HPDE6-E6E7 (cell line): Measurements from ENCODE around the gene GDF2.

ENCODE experiments used
- DNase-seq: peaks from one replicate; pipeline ENCODE4 v3.0.0; 2011; ENCODE audit warnings: missing footprints; ENCODE audit errors: extremely low spot score

GDF2 gene

DNA sequence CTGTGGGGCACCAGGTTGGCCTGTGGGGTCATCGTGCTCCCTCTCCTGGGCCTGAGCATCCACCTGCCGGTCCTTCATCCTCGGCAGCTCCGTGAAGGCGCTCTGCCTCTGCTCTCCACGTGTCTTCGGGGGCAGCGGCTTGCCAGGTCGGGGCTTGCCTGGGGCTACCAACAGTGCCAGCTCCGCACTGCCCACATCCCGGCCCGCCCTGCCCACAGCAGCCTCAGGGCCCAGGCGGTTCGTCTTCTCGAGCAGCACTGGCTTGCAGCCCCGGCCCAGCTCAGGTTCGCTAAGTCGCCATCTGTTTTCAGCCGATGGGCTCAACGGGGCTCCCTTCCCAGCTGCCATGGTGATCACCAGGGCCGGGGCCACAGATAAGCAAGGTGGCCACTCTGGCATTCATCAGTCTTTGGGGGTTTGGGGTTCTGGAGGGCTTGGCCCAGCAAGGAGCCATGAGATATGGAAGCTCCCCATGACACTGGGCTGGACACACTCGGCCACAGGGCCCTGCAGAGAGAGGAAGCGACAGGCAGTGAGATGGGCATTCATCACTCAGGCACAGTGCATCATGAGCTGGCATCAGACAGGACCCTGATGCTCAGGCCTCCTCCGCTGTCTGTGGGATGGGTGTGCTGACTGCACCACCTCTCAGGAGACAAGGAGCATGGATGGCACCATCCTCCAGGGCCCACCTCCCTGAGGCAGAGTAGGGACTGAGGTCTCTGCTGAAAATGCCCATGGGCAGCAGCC is 46.4 kb downstream of the GDF2 start:
- no peak for DNase-seq

DNA sequence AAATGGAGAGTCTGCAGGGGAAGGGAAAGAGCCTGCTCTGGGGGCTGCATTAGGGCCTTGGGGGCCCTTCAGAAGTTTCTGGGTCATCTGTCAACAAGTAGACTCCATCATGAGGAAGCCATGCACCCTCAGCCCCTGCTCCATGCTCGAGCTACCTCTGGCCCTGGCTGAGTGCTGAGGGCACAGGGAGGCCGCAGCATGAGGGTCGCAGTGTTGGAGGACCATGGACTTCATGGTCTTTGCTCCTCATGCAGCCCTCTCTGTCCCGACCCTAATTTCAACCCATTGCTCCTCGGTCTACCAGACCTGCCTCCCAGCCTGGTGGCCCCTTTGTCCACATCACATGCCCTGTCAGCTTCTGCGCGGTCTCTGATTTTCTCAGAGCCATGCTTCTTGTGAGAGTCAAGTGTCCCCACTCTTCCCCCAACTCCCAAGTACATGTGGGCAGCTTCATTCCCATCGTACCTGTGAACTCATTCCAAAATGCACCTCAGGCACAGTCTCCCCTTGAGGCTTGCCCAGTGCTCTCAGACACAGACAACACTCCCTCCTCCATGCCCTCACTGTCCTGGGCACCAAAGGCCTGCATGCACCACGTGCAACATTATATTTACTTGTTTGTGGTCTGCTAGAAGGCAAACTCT is 47.1 kb downstream of the GDF2 start:
- no peak for DNase-seq

DNA sequence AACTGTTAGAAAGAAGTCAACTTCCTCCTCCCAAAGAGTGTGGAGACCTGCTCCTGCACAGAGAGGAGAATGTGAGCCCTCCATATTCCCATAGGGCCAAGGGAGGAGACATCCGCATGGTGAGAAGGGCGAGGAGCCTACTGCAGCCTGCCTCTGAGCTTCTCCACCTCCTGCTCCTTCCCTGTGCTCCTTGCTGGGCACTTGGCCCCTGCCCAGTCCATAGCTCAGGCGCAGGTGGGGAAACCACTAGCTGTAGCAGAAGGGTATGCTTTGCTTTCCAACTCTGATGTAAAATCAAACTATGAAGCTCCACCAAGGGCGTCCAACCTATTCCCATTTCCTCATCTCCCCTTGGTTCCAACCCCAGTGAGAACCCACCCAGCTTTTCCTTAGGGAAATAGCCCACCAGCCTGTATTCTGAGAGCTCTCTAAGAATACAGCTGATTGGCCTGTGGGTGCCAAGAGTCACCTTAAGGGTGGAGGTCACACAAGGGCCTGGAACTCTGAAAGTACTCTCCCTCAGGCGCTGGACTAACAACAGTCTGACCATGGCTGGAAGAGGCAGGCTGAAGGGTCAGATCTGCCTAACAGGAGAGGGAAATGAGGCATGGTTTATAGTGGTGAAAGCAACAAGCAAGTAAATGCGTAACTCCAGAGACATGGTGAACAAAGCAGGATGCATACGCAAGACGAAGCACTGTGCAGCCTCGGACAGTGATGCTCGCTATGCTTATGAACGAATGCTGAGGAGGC is 47.9 kb downstream of the GDF2 start:
- DNase-seq = no peak

DNA sequence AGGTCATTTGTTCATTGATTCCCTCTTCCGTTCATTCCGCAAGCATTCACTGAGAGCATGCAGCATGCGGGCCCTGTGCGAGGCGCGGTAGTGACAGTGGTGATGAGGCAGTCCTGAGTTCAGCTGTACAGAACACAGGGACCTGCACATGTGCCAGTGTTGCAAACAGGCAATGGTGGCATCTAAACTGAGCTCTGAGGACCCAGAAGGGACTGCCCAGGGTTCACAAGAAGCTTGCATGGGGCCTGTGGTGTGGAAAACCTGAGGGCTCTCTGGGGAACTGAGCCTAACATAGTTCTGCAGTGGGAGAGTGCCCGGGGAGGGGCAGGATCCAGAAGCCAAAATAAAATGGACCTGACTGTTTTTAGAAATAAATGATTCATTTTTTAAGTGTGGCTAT is 48.6 kb downstream of the GDF2 start:
- no peak for DNase-seq

DNA sequence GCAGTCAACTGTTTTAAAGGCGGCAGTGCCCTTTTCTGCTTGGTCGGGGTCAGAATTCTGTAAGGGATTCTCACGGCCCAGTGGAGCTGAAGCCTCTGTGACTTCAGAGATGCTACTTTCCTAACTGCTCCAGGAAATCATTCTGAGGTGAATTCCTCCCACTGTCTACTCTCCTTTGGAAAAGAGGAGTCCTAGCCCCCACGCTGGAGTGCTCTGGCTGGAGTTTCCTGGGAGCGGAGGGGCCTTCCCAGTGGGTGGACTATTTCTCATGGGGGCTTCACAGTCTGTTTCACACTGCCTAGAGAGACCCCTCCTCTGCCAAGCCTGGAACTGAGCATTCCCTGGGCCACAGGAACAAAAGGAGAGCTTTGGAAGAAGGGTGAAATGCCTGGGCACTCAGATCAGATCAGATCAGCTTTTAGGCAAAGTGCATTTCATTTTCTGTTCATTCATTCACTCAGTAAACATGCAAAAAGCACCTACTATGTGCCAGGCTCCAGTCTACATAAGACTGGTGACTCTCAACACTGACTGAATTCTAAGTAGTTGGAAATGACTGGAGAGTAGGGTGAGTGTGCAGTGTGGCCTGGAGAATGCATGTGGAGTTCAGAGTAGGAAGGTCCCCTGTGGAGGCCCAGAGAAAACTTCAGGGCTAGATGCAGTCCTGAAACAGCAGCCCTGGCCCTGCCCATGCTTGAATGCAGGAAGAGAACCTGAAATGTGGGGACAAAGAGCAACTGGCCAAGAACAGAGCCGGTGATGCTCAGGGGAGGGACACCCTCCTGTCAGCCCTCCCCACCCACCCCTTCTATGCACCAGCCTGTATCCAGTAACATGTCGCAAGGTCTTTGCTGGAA is 49.6 kb downstream of the GDF2 start:
- no peak for DNase-seq

DNA sequence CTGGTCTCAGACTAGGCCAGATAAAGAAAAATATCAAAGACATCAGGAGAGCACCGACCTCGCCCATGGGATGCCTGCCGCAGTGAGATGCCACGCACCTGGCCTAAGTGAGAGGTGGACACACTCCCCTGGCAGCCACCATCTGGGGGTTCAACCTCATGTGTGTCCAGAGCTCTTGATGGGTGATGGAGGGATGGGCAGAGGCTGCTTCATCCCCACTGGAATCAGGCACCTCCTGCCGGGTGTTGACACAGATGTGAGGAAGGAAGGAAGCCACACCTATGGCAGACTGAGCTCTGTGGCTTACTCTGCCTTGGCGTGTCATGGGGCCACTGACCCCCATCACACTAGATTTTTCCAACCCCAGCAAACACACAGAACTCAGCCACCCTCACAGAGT is 50.5 kb downstream of the GDF2 start:
- no peak for DNase-seq

DNA sequence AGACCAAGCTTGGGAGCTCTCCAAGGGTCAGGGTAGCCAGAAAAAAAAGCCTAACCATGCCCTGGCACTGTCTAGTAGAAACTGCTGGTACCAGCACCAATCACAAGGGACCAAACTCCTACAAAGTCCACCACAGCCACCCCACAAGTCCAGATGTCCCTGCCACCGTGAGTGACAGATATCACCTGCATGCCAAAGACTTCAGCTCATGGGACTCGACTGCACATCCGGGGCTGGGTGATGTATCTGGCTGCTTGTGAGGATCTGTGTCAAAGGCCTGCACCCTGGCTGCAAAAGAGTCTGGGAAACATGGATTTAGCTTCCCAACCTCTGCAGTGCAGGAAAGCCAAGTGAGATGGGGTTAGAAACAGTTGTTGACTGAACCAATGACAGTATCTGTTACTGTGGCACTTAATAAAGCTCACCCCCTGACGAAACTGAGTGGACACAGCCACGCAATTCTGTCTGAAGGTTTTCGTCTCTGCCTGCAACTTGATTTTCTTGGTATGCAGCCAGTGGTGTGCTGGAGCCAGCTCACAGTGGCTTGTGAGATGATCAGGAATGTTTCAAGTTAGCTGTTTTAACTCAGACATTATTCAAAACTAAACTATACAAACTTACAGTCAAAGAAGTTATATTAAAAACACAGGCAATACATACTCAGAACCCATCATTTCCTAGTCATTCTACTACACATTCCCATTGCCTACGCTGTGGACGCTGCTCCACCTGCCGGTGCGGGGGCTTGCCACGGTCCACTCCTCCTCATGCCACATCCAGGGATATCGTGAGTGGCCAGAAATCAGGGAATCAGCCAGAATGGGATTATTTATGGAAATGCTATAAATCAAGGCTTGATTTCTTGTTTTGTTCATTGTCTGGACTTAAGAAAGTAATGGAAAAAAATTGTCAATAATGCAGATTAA is 52.6 kb downstream of the GDF2 start:
- DNase-seq = no peak

DNA sequence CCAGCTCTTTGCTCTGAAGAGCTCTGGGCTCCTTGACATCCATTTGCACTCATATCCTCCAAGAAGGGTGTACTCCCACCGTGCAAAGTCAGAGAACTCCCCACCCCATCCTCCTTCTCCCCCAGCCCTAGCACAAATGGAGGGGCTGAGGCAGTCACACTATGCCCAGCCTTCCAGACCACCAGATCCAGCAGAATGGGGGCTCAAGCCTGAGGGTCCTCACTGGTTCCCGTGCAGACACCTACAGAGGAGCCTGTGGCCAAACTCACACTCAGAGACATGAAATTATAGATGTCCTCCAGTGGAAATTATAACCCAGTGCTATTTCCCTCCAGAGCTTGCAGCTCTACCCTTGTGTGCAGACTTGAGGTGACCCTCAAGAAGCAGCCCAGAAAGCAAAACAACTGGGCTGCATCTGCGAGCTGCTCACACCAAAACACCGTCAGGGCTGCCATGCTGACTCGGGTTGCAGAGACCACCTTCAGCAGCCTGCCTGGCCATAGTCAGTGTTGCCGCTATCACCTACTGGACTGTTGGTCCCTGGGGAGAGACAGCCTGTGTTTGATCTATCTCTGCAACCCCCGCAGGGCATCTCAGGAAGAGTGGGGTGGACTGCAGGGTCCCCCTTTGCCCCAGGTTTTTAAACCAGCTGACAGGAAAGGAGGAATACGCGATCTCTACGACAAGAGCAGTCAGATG is 54.4 kb downstream of the GDF2 start:
- no peak for DNase-seq
